ENCODE measurements around the gene SETBP1. TPM values are rescaled to one million over a fixed set of nuclear protein-coding genes. Genes with fewer than 3 reads are reported as not detected.
A peak's percentile ranks its signal among the peaks of the same experiment; 100 is the strongest.

The SETBP1 gene
- total and polyA plus RNA-seq, 2 of the 4 experiments (the other 2 are of a cell fraction): 0.19 to 0.36 TPM

DNA sequence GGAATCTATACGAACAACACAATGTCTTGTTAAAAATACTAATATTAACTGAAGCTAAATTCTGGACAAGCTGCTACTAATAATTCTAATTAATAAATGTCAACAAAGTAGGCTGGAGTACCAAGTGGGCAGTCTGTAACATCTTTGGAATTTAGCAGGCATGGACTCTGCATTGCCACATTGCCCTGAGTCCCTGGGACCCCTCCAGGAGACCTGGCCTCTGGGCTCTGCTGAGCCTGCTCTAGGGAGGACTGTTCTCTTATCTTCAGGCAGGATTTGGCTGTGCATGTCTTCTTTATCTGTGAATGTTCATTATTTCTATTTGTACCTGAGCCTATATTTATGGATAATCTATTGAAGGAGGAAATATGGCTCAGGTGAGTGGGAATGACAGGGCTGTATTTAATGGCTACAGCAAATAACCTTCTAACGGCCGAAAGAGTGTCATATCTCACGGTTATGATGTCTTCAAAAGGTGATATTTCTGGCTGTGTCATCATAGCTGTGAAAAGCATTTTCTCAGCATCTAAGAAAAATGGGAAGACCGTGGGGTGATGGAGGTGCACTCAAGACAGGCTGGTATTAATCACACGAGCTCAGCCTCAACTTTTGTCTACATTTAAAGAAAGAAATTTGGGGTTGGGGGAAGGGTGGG lies 28.6 kb upstream of the SETBP1 start:
- 97% methylated on average over 5 of the region's 6 CpGs; no CpG with 5 or more reads in 1 of the 2 experiments for WGBS, 2 experiments (ENCODE audit: extremely low coverage in 2 of 2, insufficient read length in 1 of 2)
- Histone ChIP-seq H3K27ac (ENCODE audit: insufficient read depth, low read length) (no peak overlapping the region), H2AFZ (replicated peaks; ENCODE audit: low read length, poor library complexity) (no peak overlapping the region), H4K5ac (ENCODE audit: low read depth, low read length) (no peak overlapping the region), H3K9me3 (ENCODE audit: control insufficient read depth, insufficient read depth, low read length) (no peaks in the 10 kb centered on the region), H4K20me1 (ENCODE audit: insufficient read depth, low read length) (no peaks in the 10 kb centered on the region), H3K18ac (ENCODE audit: low read depth, low read length) (no peak overlapping the region), H2BK15ac (ENCODE audit: low read depth, low read length) (no peak overlapping the region), H2AK5ac (ENCODE audit: low read depth, low read length) (no peak overlapping the region), H2AK9ac (replicated peaks; ENCODE audit: low read depth, low read length, poor library complexity) (no peak overlapping the region), H4K8ac (ENCODE audit: low read depth in 2 of 2, low read length in 2 of 2) (no peak overlapping the region), H2BK120ac (ENCODE audit: low read depth, low read length) (peak overlapping the region; percentile 8; the same call in 1 of the 2 replicates), H4K91ac (ENCODE audit: insufficient read depth, low read depth, low read length) (no peak overlapping the region), H3K9me1 (ENCODE audit: insufficient read depth, low read length) (peaks cover 9% of the 10 kb centered on the region; the same call in 1 of the 2 replicates), H3K56ac (ENCODE audit: extremely low read depth, insufficient read depth, low read length) (no peak overlapping the region), H3K79me1 (ENCODE audit: low read depth in 1 of 2, low read length in 2 of 2) (no peaks in the 10 kb centered on the region), H3K4me1 (ENCODE audit: control insufficient read depth, insufficient read depth, low read length) (peaks cover 2% of the 10 kb centered on the region; the same call in 1 of the 2 replicates), H3K23ac (ENCODE audit: low read depth, low read length) (no peak overlapping the region), H3K14ac (replicated peaks; ENCODE audit: low read depth, low read length) (no peak overlapping the region), H3K36me3 (ENCODE audit: control insufficient read depth, insufficient read depth, low read length) (no peaks in the 10 kb centered on the region), H3K4ac (ENCODE audit: low read depth, low read length) (no peak overlapping the region), H2BK5ac (ENCODE audit: low read depth, low read length, poor library complexity, severe bottlenecking) (no peak overlapping the region), H3K4me2 (ENCODE audit: low read depth, low read length) (no peak overlapping the region), H3K27me3 (ENCODE audit: control insufficient read depth, insufficient read depth, low read length) (no peaks in the 10 kb centered on the region), H3K9ac (ENCODE audit: low read depth, low read length) (no peak overlapping the region), H2BK20ac (ENCODE audit: low read depth, low read length) (no peak overlapping the region), H3K4me3 (ENCODE audit: insufficient read depth, low read depth, low read length) (no peak overlapping the region)
- no TSS peak for BruUV-seq (replicated peaks)
- TF ChIP-seq CEBPB (IDR thresholded peaks at IDR 0.05; ENCODE audit: low read depth, low read length): no peak
- no peak for TF ChIP-seq ELK1 (IDR thresholded peaks at IDR 0.05; ENCODE audit: borderline replicate concordance, low read depth, low read length)
- no peak for TF ChIP-seq CTCF (conservative IDR thresholded peaks at IDR 0.05; ENCODE audit: low read depth, low read length)
- no peak for TF ChIP-seq RFX5 (IDR thresholded peaks at IDR 0.05; ENCODE audit: low read depth, low read length)
- TF ChIP-seq SMC3 (IDR thresholded peaks at IDR 0.05; ENCODE audit: low read depth, low read length): no peak
- no peak for TF ChIP-seq MAZ (IDR thresholded peaks at IDR 0.05; ENCODE audit: borderline replicate concordance, low read depth, low read length)
- TF ChIP-seq MXI1 (IDR thresholded peaks at IDR 0.05; ENCODE audit: borderline replicate concordance, low read depth, low read length): no peak
- TF ChIP-seq NFE2L2 (IDR thresholded peaks at IDR 0.05; ENCODE audit: low read depth, low read length): no peak
- no peak for TF ChIP-seq MAFK (IDR thresholded peaks at IDR 0.05; ENCODE audit: low read depth, low read length)
- ChIA-PET POLR2A (ENCODE audit: unreplicated experiment) (no interaction called here), CTCF (no interaction called here)
- DNase-seq (no peak), ATAC-seq (ENCODE audit: low read depth) (no peak)
- intact Hi-C loops (cut with micrococcal nuclease): no loop called here
- in situ Hi-C loops (cut with MboI; ENCODE audit: low sequenced_read_pairs): no loop called here
- dilution Hi-C loops (cut with HindIII; ENCODE audit: low sequenced_read_pairs, unreplicated experiment): no loop called here

All from IMR-90 (cell line).